Peyer's patch (tissue), 4 donors: ENCODE measurements around the gene TAF3.

Source experiments
- POLR2A ChIP-seq, 2 donors: fragments of 450-650 bp; IDR thresholded peaks; one replicate each; pipeline ENCODE4 v1.5.1; 2017; ENCODE audit warnings: antibody characterized with exemption in 2 of 2, mild to moderate bottlenecking in 2 of 2, moderate library complexity in 2 of 2
- TF ChIP-seq, protein P1 (sequence below), 6 experiments: fragments of 450-650 bp in 4 of 6; fragments of 200-600 bp in 2 of 6; sonication (generic) in 1 of 6; IDR thresholded peaks; one replicate each; pipeline ENCODE4 v1.5.1; 2017 to 2019; ENCODE audit warnings: antibody characterized with exemption in 6 of 6, mild to moderate bottlenecking in 3 of 6, moderate library complexity in 1 of 6

GRCh38 chr10:7922707-7923106 lies 104.4 kb downstream of the TAF3 start:
- no peak for TF ChIP-seq POLR2A (IDR thresholded peaks at IDR 0.05)
- TF ChIP-seq, protein P1, sequence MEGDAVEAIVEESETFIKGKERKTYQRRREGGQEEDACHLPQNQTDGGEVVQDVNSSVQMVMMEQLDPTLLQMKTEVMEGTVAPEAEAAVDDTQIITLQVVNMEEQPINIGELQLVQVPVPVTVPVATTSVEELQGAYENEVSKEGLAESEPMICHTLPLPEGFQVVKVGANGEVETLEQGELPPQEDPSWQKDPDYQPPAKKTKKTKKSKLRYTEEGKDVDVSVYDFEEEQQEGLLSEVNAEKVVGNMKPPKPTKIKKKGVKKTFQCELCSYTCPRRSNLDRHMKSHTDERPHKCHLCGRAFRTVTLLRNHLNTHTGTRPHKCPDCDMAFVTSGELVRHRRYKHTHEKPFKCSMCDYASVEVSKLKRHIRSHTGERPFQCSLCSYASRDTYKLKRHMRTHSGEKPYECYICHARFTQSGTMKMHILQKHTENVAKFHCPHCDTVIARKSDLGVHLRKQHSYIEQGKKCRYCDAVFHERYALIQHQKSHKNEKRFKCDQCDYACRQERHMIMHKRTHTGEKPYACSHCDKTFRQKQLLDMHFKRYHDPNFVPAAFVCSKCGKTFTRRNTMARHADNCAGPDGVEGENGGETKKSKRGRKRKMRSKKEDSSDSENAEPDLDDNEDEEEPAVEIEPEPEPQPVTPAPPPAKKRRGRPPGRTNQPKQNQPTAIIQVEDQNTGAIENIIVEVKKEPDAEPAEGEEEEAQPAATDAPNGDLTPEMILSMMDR (IDR thresholded peaks at IDR 0.05): no peak
